Measurements from ENCODE around the gene DPP6. TPM values are rescaled to one million over a fixed set of nuclear protein-coding genes. Genes with fewer than 3 reads are reported as not detected.
A peak's percentile ranks its signal among the peaks of the same experiment; 100 is the strongest.

Gene DPP6
- total and polyA plus RNA-seq, 5 donors from 2014 or later = not detected

DNA sequence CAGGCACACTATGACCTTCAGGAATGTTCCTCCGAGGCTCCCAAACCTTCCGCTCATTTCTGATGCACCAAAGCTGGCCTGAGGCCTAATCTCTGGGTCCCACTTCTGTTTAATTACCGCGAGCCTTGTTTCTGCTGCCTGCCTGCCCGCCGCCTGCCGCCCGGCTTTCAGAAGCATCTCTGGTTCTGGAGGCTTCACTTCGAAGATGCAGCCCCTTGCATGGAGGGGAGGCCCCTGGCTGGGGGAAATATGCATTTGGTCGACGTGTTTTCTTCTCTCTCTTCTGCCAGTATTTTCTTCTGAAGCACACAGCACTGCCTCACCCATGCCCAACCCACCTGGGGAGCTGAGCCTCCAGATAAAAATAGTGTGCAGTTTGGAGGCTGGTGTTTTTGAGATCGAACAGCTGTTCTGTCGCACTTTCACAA lies 783.8 kb downstream of the DPP6 start:
- Mint-ChIP-seq H3K4me1 (no peaks in the 10 kb centered on the region), H3K27me3 (peaks cover 5% of the 10 kb centered on the region), H3K4me3 (no peak overlapping the region)

DNA sequence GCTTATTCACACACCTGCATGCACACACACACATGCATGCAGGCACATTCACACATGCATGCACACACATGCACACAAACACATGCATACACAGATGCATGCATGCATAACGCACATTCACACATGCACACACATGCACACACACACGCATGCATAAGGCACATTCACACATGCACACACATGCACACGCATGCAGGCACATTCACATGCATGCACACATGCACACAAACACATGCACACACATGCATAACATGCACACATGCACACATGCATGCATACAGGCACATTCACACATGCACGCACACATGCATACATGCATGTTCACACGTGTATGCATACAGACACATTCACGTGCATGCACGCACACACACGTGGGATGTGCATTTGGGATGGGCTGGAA lies 784.9 kb downstream of the DPP6 start:
- no peak for DNase-seq
- Histone ChIP-seq H3K27me3 (ENCODE audit: control insufficient read depth, insufficient read depth, low read length) (no peaks in the 10 kb centered on the region), H3K27ac (ENCODE audit: insufficient read depth, low read length, poor library complexity, severe bottlenecking) (no peak overlapping the region), H3K36me3 (ENCODE audit: control insufficient read depth, insufficient read depth, low read length) (no peaks in the 10 kb centered on the region), H3K4me1 (ENCODE audit: control insufficient read depth, insufficient read depth, low read length, poor library complexity, severe bottlenecking) (no peaks in the 10 kb centered on the region), H3K4me3 (ENCODE audit: low read depth, low read length) (no peak overlapping the region), H3K9me3 (ENCODE audit: control insufficient read depth in 2 of 2, low read length in 2 of 2) (no peaks in the 10 kb centered on the region)
- H3K36me3 Mint-ChIP-seq = no peaks in the 10 kb centered on the region
- H3K27me3 Mint-ChIP-seq = peaks cover 5% of the 10 kb centered on the region
- no peak overlapping the region for H3K4me3 Mint-ChIP-seq
- H3K4me1 Mint-ChIP-seq = no peaks in the 10 kb centered on the region
- H3K27ac Mint-ChIP-seq = no peak overlapping the region
- H3K9me3 Mint-ChIP-seq = peaks cover 0 to 2% (median 0%) of the 10 kb centered on the region in 7 donors
- ATAC-seq (ENCODE audit: low read depth in 2 of 2) = no peak

More for the DNA sequence above, 783.8 kb downstream of the DPP6 start:
- no peaks in the 10 kb centered on the region for H3K36me3 Mint-ChIP-seq
- Histone ChIP-seq H3K9me3 (ENCODE audit: control insufficient read depth in 2 of 2, low read length in 2 of 2) (no peaks in the 10 kb centered on the region), H3K36me3 (ENCODE audit: control insufficient read depth, insufficient read depth, low read length) (no peaks in the 10 kb centered on the region), H3K4me1 (ENCODE audit: control insufficient read depth, insufficient read depth, low read length, poor library complexity, severe bottlenecking) (no peaks in the 10 kb centered on the region), H3K27ac (ENCODE audit: insufficient read depth, low read length, poor library complexity, severe bottlenecking) (no peak overlapping the region), H3K27me3 (ENCODE audit: control insufficient read depth, insufficient read depth, low read length) (no peaks in the 10 kb centered on the region), H3K4me3 (ENCODE audit: low read depth, low read length) (no peak overlapping the region)
- ATAC-seq (ENCODE audit: low read depth in 2 of 2) = no peak
- H3K27ac Mint-ChIP-seq = no peak overlapping the region
- no peak for DNase-seq
- peaks cover 0 to 2% (median 0%) of the 10 kb centered on the region in 7 donors for H3K9me3 Mint-ChIP-seq

DNA sequence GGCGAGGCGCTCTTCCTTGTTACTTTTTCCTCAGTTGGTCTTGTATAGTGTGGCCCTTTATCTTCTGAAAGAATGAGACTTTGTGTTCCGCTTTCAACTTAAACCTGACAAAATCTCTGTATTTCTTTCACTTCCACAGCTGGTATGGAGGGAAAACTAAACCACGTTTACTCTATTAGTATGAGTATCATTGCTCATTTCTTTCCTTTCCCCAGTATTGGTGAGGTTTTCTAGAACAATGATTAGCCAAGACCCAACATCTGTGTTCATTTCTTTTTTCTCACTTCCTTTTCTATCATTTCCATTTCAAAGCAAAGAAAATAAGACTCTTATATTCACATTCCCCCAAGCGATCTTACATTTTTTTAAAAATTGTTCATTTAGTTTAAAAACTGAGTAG lies 785.4 kb downstream of the DPP6 start:
- no peaks in the 10 kb centered on the region for H3K4me1 ChIP-seq (ENCODE audit: control insufficient read depth, insufficient read depth, low read length, poor library complexity, severe bottlenecking)
- H3K4me3 ChIP-seq (ENCODE audit: low read depth, low read length) = no peak overlapping the region
- no peaks in the 10 kb centered on the region for H3K4me1 Mint-ChIP-seq
- H3K27ac ChIP-seq (ENCODE audit: insufficient read depth, low read length, poor library complexity, severe bottlenecking) = no peak overlapping the region
- peaks cover 5% of the 10 kb centered on the region for H3K27me3 Mint-ChIP-seq
- no peaks in the 10 kb centered on the region for H3K36me3 Mint-ChIP-seq
- no peaks in the 10 kb centered on the region for H3K9me3 ChIP-seq (ENCODE audit: control insufficient read depth in 2 of 2, low read length in 2 of 2)
- peak overlapping the region in 1 of 3 donors; percentile 58 for H3K27ac Mint-ChIP-seq
- no peak for DNase-seq
- H3K9me3 Mint-ChIP-seq = peaks cover 0 to 3% (median 0%) of the 10 kb centered on the region in 7 donors
- no peaks in the 10 kb centered on the region for H3K36me3 ChIP-seq (ENCODE audit: control insufficient read depth, insufficient read depth, low read length)
- no peak for ATAC-seq (ENCODE audit: low read depth in 2 of 2)
- H3K4me3 Mint-ChIP-seq = no peak overlapping the region
- no peaks in the 10 kb centered on the region for H3K27me3 ChIP-seq (ENCODE audit: control insufficient read depth, insufficient read depth, low read length)

DNA sequence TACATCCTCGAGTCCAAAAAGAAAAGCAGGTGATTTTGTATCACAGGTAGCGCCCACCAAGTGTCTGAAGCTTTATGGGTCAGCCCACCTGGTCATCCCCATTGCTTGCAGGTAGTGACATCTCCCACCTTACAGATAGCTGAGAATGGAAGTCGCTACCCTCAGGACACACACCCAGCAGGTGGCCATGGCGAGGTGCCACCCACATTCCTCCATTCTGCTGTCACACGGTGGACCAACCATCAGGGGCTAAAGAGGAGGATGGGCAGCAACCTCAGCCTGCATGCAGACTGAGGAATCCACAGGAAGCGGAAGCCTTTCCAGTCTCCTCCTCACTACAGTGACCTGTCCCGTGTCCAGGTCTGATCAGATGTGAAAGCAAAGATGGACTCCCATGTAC lies 787.9 kb downstream of the DPP6 start:
- H3K9me3 ChIP-seq (ENCODE audit: control insufficient read depth in 2 of 2, low read length in 2 of 2) = no peaks in the 10 kb centered on the region
- H3K27me3 ChIP-seq (ENCODE audit: control insufficient read depth, insufficient read depth, low read length) = no peaks in the 10 kb centered on the region
- ATAC-seq (ENCODE audit: low read depth in 2 of 2) (no peak), DNase-seq (no peak)
- Mint-ChIP-seq H3K4me1 (no peaks in the 10 kb centered on the region), H3K4me3 (no peak overlapping the region), H3K36me3 (no peaks in the 10 kb centered on the region), H3K27ac (no peak overlapping the region), H3K9me3 (peaks cover 0 to 4% (median 0%) of the 10 kb centered on the region in 7 donors), H3K27me3 (peaks cover 9% of the 10 kb centered on the region)
- no peaks in the 10 kb centered on the region for H3K4me1 ChIP-seq (ENCODE audit: control insufficient read depth, insufficient read depth, low read length, poor library complexity, severe bottlenecking)
- H3K36me3 ChIP-seq (ENCODE audit: control insufficient read depth, insufficient read depth, low read length) = no peaks in the 10 kb centered on the region
- no peak overlapping the region for H3K27ac ChIP-seq (ENCODE audit: insufficient read depth, low read length, poor library complexity, severe bottlenecking)
- H3K4me3 ChIP-seq (ENCODE audit: low read depth, low read length) = no peak overlapping the region

DNA sequence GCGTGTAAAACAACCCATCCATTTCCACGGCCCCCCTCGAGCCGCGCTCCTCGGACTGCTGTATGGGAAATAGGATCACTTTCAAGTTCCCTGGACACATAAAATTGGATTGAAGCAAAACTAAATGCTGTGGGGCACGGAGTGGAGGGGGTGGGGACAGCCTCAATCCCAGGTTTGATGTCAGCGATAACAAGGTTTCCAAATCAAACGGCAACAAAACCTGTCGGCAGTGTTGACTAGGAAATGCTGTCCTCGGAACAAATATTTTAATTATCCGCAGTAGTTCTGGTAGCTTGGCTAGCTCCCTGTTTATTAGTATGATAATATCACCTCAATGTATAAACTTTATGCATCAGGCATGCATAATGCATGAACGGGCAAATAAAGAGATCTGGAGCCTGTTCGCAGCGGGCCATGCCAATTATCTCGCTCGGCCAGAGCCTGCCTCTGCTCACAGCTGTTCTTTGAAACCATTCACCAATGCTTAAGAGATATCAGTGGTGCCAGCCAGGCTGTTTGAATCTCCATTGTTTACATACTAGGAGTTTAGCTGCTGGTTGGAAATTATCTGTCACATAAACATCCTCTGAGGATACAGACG lies 789.6 kb downstream of the DPP6 start:
- Mint-ChIP-seq H3K27me3 (peaks cover 10% of the 10 kb centered on the region), H3K9me3 (peaks cover 0 to 4% (median 0%) of the 10 kb centered on the region in 7 donors), H3K27ac (no peak overlapping the region), H3K4me3 (no peak overlapping the region), H3K4me1 (no peaks in the 10 kb centered on the region), H3K36me3 (no peaks in the 10 kb centered on the region)
- Histone ChIP-seq H3K27me3 (ENCODE audit: control insufficient read depth, insufficient read depth, low read length) (no peaks in the 10 kb centered on the region), H3K36me3 (ENCODE audit: control insufficient read depth, insufficient read depth, low read length) (no peaks in the 10 kb centered on the region), H3K9me3 (ENCODE audit: control insufficient read depth in 2 of 2, low read length in 2 of 2) (no peaks in the 10 kb centered on the region), H3K4me3 (ENCODE audit: low read depth, low read length) (no peak overlapping the region), H3K27ac (ENCODE audit: insufficient read depth, low read length, poor library complexity, severe bottlenecking) (no peak overlapping the region), H3K4me1 (ENCODE audit: control insufficient read depth, insufficient read depth, low read length, poor library complexity, severe bottlenecking) (no peaks in the 10 kb centered on the region)
- no peak for ATAC-seq (ENCODE audit: low read depth in 2 of 2)
- no peak for DNase-seq

DNA sequence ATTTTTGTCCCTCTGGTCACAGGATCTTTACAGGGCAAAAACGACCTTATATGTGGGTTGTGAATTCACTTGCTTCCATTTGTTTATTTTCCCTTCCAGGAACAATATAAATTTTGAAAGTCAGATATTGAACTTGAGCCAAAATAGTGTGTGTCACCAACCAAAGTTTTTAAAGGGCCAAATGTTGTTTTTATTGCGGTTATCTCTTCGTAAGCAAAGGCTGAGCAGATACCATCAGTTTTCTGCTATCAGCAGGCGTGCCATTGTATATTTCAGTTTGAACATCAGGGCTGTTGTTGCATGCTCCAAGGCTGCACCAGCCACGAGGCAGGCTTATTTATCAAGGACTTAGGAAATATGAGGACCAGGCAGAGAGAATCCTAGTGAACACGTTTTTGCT lies 790.4 kb downstream of the DPP6 start:
- DNase-seq (no peak), ATAC-seq (ENCODE audit: low read depth in 2 of 2) (no peak)
- H3K27ac ChIP-seq (ENCODE audit: insufficient read depth, low read length, poor library complexity, severe bottlenecking) = no peak overlapping the region
- no peaks in the 10 kb centered on the region for H3K4me1 Mint-ChIP-seq
- no peaks in the 10 kb centered on the region for H3K36me3 Mint-ChIP-seq
- H3K27me3 Mint-ChIP-seq = peaks cover 10% of the 10 kb centered on the region
- no peak overlapping the region for H3K27ac Mint-ChIP-seq
- H3K4me1 ChIP-seq (ENCODE audit: control insufficient read depth, insufficient read depth, low read length, poor library complexity, severe bottlenecking) = no peaks in the 10 kb centered on the region
- H3K27me3 ChIP-seq (ENCODE audit: control insufficient read depth, insufficient read depth, low read length) = no peaks in the 10 kb centered on the region
- H3K9me3 ChIP-seq (ENCODE audit: control insufficient read depth in 2 of 2, low read length in 2 of 2) = no peaks in the 10 kb centered on the region
- H3K36me3 ChIP-seq (ENCODE audit: control insufficient read depth, insufficient read depth, low read length) = no peaks in the 10 kb centered on the region
- H3K4me3 Mint-ChIP-seq = no peak overlapping the region
- H3K4me3 ChIP-seq (ENCODE audit: low read depth, low read length) = no peak overlapping the region
- peaks cover 0 to 2% (median 0%) of the 10 kb centered on the region in 7 donors for H3K9me3 Mint-ChIP-seq

DNA sequence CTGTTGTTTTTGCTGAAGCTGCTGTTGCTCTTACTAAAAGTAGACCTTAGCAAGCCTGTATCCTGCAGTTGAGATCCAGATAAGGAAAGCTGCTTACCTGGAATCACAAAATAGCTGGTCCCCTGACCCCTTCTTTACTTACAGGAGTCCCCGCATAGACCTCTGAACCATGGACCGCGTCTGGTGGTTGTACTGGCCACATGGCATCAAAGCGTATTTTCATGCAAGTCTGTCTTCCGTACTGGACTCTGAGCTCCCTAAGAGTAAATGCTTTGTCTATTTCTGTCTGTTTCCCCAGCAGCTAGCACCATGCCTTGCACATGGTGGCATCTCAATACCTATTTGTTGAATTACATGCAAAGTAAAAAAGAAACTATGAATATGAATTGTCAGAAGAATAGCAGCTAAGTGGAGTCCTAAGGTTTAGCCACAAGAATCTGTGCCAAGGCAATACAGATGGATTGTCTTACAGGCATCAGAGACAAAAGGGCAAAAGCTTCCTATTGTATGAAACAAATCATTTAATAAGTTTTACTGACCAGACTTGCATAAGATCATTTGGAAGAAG lies 791.6 kb downstream of the DPP6 start:
- H3K27ac Mint-ChIP-seq = no peak overlapping the region
- Histone ChIP-seq H3K27ac (ENCODE audit: insufficient read depth, low read length, poor library complexity, severe bottlenecking) (no peak overlapping the region), H3K4me3 (ENCODE audit: low read depth, low read length) (no peak overlapping the region), H3K36me3 (ENCODE audit: control insufficient read depth, insufficient read depth, low read length) (no peaks in the 10 kb centered on the region), H3K9me3 (ENCODE audit: control insufficient read depth in 2 of 2, low read length in 2 of 2) (no peaks in the 10 kb centered on the region), H3K27me3 (ENCODE audit: control insufficient read depth, insufficient read depth, low read length) (no peaks in the 10 kb centered on the region), H3K4me1 (ENCODE audit: control insufficient read depth, insufficient read depth, low read length, poor library complexity, severe bottlenecking) (no peaks in the 10 kb centered on the region)
- no peak for DNase-seq
- no peaks in the 10 kb centered on the region for H3K4me1 Mint-ChIP-seq
- no peaks in the 10 kb centered on the region for H3K36me3 Mint-ChIP-seq
- peaks cover 10% of the 10 kb centered on the region for H3K27me3 Mint-ChIP-seq
- H3K9me3 Mint-ChIP-seq = peaks cover 0 to 3% (median 0%) of the 10 kb centered on the region in 7 donors
- H3K4me3 Mint-ChIP-seq = no peak overlapping the region
- no peak for ATAC-seq (ENCODE audit: low read depth in 2 of 2)

DNA sequence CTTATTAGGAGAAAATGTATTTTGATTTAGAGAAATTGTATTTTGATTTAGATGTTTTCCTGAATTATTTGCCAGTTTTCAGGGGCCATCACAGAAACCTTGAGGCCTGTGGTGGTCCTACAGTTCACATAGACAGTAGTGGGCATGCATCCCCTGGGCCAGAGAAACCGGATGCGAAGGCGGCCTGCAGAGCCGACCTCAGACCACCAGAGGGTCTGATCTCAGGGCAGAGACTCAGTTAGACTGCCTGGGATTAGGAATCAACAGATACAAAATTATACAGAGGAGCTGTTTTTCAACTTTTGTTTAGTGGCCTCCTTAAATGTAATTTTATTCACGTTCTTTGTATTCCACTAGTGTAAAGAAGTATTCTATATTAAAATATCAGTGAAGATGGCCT lies 792.3 kb downstream of the DPP6 start:
- H3K36me3 Mint-ChIP-seq = no peaks in the 10 kb centered on the region

More for the DNA sequence above, 792.3 kb downstream of the DPP6 start:
- Histone ChIP-seq H3K9me3 (ENCODE audit: control insufficient read depth in 2 of 2, low read length in 2 of 2) (no peaks in the 10 kb centered on the region), H3K27ac (ENCODE audit: insufficient read depth, low read length, poor library complexity, severe bottlenecking) (no peak overlapping the region), H3K27me3 (ENCODE audit: control insufficient read depth, insufficient read depth, low read length) (no peaks in the 10 kb centered on the region), H3K4me3 (ENCODE audit: low read depth, low read length) (no peak overlapping the region), H3K36me3 (ENCODE audit: control insufficient read depth, insufficient read depth, low read length) (no peaks in the 10 kb centered on the region), H3K4me1 (ENCODE audit: control insufficient read depth, insufficient read depth, low read length, poor library complexity, severe bottlenecking) (no peaks in the 10 kb centered on the region)
- no peak for DNase-seq
- no peaks in the 10 kb centered on the region for H3K4me1 Mint-ChIP-seq
- ATAC-seq (ENCODE audit: low read depth in 2 of 2) = no peak
- H3K27me3 Mint-ChIP-seq = peaks cover 10% of the 10 kb centered on the region
- no peak overlapping the region for H3K27ac Mint-ChIP-seq
- H3K9me3 Mint-ChIP-seq = peaks cover 0 to 3% (median 0%) of the 10 kb centered on the region in 7 donors
- no peak overlapping the region for H3K4me3 Mint-ChIP-seq
